PFSK-1 (cell line): ENCODE results near the gene FAM53B.

ENCODE experiments used
- FOXP2 ChIP-seq: optimal IDR thresholded peaks from 2 replicates; pipeline ENCODE3; 2011; ENCODE audit warnings: borderline replicate concordance, control low read depth, inconsistent platforms; ENCODE audit not compliant: insufficient read depth; ENCODE audit errors: extremely low read length, extremely low read depth
- POLR2AphosphoS5 ChIP-seq: IDR thresholded peaks from 2 replicates; pipeline ENCODE4 v1.6.1; 2012; ENCODE audit warnings: low read depth, mild to moderate bottlenecking, control low read depth, low read length, moderate library complexity
- REST ChIP-seq, 2 experiments: IDR thresholded peaks; 2 replicates each; pipeline versions ENCODE4 v1.6.1 to v1.8.0; 2011 to 2012; ENCODE audit warnings: low read depth in 2 of 2, low read length in 2 of 2, control low read depth in 1 of 2, inconsistent platforms in 1 of 2, mild to moderate bottlenecking in 1 of 2, moderate library complexity in 1 of 2; ENCODE audit not compliant: insufficient read depth in 1 of 2
- SIN3A ChIP-seq: IDR thresholded peaks from 2 replicates; pipeline ENCODE4 v1.6.1; 2012; ENCODE audit warnings: mild to moderate bottlenecking, low read length, moderate library complexity, borderline replicate concordance; ENCODE audit not compliant: insufficient read depth
- TAF1 ChIP-seq: IDR thresholded peaks from 2 replicates; pipeline ENCODE4 v1.6.1; 2012; ENCODE audit warnings: low read length, control low read depth, borderline replicate concordance; ENCODE audit not compliant: insufficient read depth

FAM53B gene

DNA sequence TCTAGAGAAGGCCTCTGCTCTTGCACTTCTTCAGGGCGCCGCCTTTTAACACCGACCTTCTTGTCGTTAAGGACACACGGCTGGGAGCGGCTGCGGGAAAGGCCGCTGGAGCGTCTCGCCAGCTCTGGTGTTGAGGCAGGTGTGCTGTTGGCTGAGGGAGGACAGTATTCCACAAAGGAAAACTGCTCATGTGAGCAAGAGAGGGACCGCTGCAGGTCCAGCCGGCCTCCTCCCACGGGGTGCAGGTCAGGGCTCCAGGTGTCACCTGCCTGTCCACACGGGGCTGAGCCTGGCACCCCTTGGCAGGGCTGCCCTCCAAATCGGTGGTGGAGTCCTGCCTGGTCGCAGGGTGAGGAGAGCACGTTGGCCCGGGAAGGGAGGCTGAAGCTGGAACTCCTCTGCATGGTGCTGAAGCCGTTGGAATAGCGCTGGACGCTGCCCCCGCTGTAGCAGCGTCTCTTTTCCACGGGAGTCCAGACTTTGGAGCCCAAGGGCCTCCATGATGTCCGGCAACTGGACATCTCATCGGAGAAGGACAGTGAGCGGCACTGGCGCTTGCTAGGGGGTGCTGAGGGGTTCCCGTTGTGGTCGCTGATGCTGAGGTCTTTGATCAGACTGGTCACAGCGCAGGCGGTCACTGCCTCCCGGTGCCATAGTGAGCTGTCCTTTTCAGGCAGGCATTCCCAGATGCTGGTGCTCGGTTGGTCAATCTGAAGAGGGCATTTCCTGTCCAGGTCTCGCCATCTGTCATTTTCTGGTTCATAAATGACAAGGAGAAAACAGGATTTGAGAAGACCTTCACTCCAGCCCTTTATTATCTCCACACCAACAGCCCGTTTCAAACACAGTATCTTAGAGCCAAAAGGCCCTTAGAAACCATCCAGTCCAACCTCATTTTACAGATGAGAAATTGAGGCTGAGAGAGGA is 62.3 kb downstream of the FAM53B start:
- TF ChIP-seq POLR2AphosphoS5 = no peak
- no peak for TF ChIP-seq FOXP2
- TF ChIP-seq TAF1 = no peak
- no peak for TF ChIP-seq SIN3A
- TF ChIP-seq REST (IDR thresholded peaks at IDR 0.05; ENCODE audit: insufficient read depth in 1 of 2, low read depth in 2 of 2, low read length in 2 of 2) = no peak

- TF ChIP-seq FOXP2 = no peak
- TF ChIP-seq POLR2AphosphoS5 = no peak
- TF ChIP-seq SIN3A = no peak
- no peak for TF ChIP-seq REST (IDR thresholded peaks at IDR 0.05; ENCODE audit: insufficient read depth in 1 of 2, low read depth in 2 of 2, low read length in 2 of 2)
- no peak for TF ChIP-seq TAF1
Observed at GRCh38 chr10:124681091-124681490, 63.1 kb downstream of the FAM53B start.

DNA sequence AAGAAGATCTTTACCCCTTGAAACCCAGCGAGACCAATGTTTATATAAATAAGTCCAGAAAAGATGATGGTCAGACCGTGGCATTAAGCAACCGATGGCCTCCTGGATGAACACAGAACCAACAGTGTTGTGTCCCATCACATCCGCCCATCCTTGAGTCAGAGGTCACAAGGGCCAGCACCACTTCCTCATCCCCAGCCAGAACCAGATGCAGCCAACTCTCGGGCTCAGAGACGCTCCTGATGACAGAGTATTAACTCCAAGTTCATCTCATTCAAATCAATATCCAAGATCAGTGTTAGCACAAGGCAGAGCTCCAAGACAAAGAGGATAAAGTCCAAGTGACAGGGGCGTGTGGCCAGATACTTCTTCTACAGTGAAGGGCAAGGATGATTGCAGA is 63.5 kb downstream of the FAM53B start:
- TF ChIP-seq POLR2AphosphoS5 = no peak
- TF ChIP-seq FOXP2 = peak; percentile 44
- TF ChIP-seq REST (IDR thresholded peaks at IDR 0.05; ENCODE audit: insufficient read depth in 1 of 2, low read depth in 2 of 2, low read length in 2 of 2) = no peak

GRCh38 chr10:124679401-124679800 is 64.8 kb downstream of the FAM53B start:
- TF ChIP-seq FOXP2 (no peak), SIN3A (no peak), TAF1 (no peak), POLR2AphosphoS5 (no peak), REST (IDR thresholded peaks at IDR 0.05; ENCODE audit: insufficient read depth in 1 of 2, low read depth in 2 of 2, low read length in 2 of 2) (no peak)
